Measurements from ENCODE around the gene AFAP1.

DNA sequence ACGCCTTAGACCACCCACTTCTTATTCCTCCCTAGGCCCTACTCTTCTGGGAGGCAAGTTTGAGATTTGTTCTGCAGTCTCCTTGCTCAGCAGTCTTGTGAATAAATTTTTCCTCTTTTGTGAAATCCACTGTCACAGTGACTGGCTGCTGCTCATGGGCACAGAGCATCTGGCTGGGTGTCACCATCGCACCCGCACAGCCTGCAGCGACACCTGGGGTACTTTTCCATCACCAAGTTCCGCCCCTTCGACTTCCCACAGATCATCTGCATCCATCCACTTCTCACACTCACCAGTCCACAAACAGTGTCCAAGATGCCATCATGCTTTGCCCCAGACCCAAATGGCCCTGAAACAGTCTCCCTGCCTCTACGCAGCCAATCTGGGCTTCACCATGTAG, 36.4 kb upstream of the AFAP1 start:
- TF ChIP-seq EZH2 (IDR thresholded peaks at IDR 0.05; ENCODE audit: insufficient read depth, low read length), result no peak
- TF ChIP-seq, protein P1, sequence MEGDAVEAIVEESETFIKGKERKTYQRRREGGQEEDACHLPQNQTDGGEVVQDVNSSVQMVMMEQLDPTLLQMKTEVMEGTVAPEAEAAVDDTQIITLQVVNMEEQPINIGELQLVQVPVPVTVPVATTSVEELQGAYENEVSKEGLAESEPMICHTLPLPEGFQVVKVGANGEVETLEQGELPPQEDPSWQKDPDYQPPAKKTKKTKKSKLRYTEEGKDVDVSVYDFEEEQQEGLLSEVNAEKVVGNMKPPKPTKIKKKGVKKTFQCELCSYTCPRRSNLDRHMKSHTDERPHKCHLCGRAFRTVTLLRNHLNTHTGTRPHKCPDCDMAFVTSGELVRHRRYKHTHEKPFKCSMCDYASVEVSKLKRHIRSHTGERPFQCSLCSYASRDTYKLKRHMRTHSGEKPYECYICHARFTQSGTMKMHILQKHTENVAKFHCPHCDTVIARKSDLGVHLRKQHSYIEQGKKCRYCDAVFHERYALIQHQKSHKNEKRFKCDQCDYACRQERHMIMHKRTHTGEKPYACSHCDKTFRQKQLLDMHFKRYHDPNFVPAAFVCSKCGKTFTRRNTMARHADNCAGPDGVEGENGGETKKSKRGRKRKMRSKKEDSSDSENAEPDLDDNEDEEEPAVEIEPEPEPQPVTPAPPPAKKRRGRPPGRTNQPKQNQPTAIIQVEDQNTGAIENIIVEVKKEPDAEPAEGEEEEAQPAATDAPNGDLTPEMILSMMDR (IDR thresholded peaks at IDR 0.05; ENCODE audit: insufficient read depth, low read depth, low read length), result no peak

Measured in astrocyte (in vitro differentiated cells and primary cell).